ENCODE data around the gene TLN1. TPM values are rescaled to one million over a fixed set of nuclear protein-coding genes. Genes with fewer than 3 reads are reported as not detected.

Gene TLN1
- total and polyA plus RNA-seq, 10 of the 15 experiments (the other 5 are each of a cell fraction or from before 2014, with no cell fraction given): 11.6 to 305 (median 71.9) TPM

- TF ChIP-seq BHLHE40 (IDR thresholded peaks at IDR 0.05; ENCODE audit: borderline replicate concordance in 1 of 2, low read depth in 2 of 2, low read length in 1 of 2) (no peak), BMI1 (IDR thresholded peaks at IDR 0.05; ENCODE audit: borderline replicate concordance) (no peak), MEF2B (IDR thresholded peaks at IDR 0.05; ENCODE audit: partially characterized antibody, poor library complexity, severe bottlenecking) (peak; percentile 93), NFYB (IDR thresholded peaks at IDR 0.05; ENCODE audit: insufficient read depth, low read depth, low read length) (no peak), IRF4 (IDR thresholded peaks at IDR 0.05; ENCODE audit: low read depth, low read length) (peak; percentile 48; the same call in 1 of the 2 replicates), E2F8 (IDR thresholded peaks at IDR 0.05; ENCODE audit: low read depth, partially characterized antibody) (no peak), ZNF24 (IDR thresholded peaks at IDR 0.05) (no peak), ZBTB11 (CRISPR knock-in tag; IDR thresholded peaks at IDR 0.05) (no peak), RCOR1 (conservative IDR thresholded peaks at IDR 0.05; ENCODE audit: low read depth, low read length) (0 out of 2 replicates have a peak, but pooled peaks have one; percentile 40), SPI1 (IDR thresholded peaks at IDR 0.05; ENCODE audit: borderline replicate concordance, insufficient read depth, low read depth, low read length) (no peak), WRNIP1 (IDR thresholded peaks at IDR 0.05; ENCODE audit: borderline replicate concordance, low read depth, low read length) (peak; percentile 81; the same call in 1 of the 2 replicates), BCL11A (IDR thresholded peaks at IDR 0.05; ENCODE audit: low read depth, low read length) (peak; percentile 45; the same call in 1 of the 2 replicates), TAF1 (IDR thresholded peaks at IDR 0.05; ENCODE audit: borderline replicate concordance, low read depth, low read length) (peak; percentile 65; the same call in 1 of the 2 replicates), BCLAF1 (IDR thresholded peaks at IDR 0.05) (no peak), JUND (IDR thresholded peaks at IDR 0.05; ENCODE audit: low read depth, low read length) (no peak), HDAC6 (IDR thresholded peaks at IDR 0.05; ENCODE audit: unreplicated experiment) (no peak), KAT2A (conservative IDR thresholded peaks at IDR 0.05; ENCODE audit: control insufficient read depth, low read depth, low read length) (no peak)
Measured at GRCh38 chr9:35728041-35728971, 3.7 kb downstream of the TLN1 start (continued).
